NK-92 (cell line): ENCODE results near the gene ARHGEF28.

Source experiments
- DNase-seq: peaks from one replicate; lab custom pipeline; 2025; ENCODE audit not compliant: unreplicated experiment; lab: John Stamatoyannopoulos, UW

ARHGEF28 gene, protein sequence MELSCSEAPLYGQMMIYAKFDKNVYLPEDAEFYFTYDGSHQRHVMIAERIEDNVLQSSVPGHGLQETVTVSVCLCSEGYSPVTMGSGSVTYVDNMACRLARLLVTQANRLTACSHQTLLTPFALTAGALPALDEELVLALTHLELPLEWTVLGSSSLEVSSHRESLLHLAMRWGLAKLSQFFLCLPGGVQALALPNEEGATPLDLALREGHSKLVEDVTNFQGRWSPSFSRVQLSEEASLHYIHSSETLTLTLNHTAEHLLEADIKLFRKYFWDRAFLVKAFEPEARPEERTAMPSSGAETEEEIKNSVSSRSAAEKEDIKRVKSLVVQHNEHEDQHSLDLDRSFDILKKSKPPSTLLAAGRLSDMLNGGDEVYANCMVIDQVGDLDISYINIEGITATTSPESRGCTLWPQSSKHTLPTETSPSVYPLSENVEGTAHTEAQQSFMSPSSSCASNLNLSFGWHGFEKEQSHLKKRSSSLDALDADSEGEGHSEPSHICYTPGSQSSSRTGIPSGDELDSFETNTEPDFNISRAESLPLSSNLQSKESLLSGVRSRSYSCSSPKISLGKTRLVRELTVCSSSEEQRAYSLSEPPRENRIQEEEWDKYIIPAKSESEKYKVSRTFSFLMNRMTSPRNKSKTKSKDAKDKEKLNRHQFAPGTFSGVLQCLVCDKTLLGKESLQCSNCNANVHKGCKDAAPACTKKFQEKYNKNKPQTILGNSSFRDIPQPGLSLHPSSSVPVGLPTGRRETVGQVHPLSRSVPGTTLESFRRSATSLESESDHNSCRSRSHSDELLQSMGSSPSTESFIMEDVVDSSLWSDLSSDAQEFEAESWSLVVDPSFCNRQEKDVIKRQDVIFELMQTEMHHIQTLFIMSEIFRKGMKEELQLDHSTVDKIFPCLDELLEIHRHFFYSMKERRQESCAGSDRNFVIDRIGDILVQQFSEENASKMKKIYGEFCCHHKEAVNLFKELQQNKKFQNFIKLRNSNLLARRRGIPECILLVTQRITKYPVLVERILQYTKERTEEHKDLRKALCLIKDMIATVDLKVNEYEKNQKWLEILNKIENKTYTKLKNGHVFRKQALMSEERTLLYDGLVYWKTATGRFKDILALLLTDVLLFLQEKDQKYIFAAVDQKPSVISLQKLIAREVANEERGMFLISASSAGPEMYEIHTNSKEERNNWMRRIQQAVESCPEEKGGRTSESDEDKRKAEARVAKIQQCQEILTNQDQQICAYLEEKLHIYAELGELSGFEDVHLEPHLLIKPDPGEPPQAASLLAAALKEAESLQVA (N-terminal part only)

DNA sequence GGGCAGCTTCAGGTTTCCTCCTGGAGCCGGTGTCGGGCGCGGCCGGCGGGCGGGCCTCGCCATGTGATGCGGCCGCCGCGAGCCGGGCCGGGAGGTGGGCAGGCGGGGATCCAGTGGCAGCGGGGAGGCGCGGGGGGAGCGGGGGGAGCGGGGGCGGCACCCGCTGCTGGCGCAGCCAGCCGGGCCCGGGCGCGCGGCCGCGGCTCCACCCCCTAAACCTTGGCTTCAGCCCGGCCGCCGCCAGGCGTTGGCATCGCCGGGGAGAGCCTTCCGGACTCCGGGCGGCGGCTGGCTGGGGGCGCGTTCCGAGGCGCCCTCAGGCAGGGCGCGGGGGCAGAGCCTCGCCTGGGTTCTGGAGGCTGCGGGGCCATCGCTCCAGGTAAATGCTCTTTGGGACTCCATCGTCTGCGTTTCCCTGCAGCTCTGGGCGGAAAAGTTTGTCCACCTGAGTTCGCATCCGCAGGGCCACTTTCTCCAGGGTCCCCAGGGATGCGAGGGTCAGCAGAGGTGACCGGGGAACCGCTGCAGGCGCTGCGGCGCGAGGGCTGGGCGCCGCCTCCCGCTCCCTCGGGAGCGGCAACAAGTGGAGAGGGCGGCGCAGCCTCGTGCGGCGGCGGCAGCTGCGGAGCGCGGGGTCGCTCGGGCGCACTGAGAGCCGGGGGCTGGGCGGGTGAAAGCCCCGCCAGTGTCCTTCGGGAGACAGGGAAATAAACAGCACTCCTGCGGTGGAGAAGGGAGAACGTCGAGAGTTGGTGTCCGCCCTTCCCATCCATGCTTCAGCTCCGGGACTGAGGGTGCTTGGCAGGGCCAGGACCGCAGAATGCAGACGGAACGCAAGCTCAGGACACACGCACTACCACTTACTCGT lies at the start of gene ARHGEF28:
TSS of gene ARHGEF28 (plus strand) at position 253 of the 868 bp plus-strand sequence. CDS start 58,656 bp downstream, outside the sequence.
- DNase-seq = no peak

DNA sequence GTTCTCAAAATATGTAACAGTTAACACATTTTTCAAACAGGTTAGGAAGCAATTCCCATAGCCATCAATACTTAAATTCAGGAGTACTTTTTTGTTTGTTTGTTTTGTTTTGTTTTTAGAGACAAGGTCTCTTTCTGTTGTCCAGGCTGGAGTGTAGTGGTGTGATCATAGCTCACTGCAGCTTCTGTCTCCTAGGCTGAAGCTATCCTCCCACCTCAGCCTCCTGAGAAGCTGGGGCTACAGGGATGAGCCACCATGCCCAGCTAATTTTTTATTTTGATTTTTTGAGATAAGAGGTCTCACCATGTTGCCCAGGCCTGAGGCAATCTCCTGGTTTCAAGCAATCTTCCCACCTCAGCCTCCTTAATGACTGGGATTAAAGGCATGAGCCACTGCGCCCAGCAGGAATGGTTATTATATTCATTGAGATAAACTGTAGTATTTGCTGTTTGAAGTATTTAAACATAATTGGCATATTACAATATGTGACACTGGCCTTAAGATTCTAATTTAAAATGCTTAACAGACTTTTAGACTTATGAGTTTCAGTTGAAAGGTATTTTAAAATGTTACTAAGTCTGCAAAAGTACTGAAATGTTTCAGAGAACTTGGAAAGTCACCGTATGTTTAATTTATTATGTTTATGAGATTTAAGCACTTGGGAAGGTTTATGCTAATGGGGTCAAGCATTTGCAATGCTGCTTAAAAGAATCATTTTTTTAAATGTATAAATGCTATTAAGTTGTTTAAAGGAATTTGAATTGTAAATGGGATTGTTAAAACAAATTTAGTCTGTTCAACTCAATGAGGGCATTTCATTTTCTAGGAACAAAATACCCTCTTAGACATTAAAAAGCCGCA lies 43.5 kb upstream of the ARHGEF28 start:
- DNase-seq = no peak

DNA sequence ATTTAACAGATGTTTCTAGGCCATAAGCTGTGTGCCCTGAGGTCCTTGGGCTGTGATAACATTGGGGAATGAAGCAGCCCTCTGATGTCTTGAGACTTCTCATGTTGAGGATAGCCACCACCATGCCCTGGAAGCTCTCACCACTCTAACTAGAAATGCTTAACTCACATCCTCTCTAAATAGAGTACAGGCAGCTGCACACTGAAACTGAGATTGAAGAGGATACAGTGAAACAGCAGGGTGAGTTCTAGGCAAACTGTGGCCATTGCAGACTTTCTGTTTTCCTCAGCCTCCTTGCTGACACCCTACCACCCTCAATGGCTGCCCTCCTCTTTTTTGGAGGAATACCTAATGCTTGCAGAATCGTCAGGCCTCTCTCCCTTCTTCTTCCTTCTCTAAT lies 38.1 kb upstream of the ARHGEF28 start:
- DNase-seq = no peak

DNA sequence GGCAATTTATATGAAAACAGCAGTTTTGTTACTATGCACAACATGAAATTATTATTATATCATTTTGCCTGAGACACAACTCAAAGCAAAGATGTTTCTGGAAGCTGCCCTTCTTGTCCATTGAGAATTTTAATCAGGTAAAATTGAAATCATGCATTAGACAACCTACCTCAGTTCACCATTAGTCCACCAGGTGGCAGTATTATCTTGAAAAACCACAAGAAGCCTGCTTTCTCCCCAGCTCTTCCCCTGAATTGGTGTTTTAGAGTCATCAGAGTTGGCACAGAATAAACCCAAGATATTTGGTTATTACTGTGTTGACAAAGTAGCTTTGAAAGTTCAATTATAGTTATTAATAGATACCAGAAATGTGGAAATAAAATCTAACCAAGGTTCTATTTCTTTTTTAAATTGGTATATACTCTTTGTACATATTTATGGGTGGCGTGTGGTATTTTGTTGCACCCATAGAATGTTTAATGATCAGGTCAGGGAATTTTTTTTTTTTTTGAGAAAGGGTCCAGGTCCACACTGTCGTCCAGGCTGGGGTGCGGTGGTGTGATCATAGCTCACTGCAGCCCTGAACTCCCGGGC lies 34.8 kb upstream of the ARHGEF28 start:
- DNase-seq = no peak

DNA sequence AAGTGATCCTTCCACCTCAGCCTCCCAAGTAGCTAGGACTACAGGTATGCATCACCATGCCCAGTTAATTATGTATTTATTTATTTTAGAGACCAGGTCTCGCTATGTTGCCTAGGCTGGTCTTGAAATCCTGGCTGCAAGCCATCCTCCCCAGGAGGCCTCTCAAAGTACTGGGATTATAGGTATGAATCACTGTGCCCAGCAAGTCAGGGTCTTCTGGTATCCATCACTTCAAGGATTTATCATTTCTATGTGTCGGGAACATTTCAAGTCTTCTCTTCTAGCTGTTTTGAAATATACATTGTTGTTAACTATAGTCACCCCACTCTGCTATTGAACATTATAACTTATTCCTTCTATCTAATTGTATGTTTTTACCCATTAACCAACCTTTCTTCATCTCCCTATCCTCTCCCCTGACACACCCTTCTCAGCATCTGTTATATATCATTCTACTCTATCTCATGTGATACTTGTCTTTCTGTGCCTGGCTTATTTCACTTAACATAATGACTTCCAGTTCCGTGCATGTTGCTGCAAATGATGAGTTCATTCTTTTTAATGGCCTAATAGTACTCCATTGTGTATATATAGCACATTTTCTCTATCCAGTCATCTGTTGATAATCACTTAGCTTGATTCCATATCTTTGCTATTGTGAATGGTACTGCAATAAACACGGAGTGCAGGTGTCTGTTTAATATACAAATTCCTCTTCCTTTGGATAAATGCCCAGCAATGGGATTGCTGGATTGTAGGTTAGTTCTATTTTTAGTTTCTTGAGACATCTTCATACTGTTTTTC lies 34.1 kb upstream of the ARHGEF28 start:
- DNase-seq = no peak

DNA sequence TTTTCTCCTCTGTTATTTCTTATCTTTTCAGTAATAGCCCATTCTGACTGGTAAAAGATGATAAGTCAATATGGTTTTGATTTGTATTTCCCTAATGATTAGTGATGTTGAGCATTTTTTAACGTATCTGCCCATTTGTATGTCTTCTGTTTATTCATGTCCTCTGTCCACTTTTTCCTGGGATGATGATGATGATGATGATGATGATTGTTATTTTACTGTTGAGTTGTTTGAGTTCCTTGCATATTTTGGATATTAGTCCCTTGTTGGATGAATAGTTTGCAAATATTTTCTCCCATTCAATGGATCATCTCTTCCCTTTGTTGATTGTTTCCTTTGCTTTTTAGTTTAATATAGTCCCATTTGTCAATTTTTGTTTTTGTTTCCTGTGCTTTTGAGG lies 33.4 kb upstream of the ARHGEF28 start:
- DNase-seq = no peak

DNA sequence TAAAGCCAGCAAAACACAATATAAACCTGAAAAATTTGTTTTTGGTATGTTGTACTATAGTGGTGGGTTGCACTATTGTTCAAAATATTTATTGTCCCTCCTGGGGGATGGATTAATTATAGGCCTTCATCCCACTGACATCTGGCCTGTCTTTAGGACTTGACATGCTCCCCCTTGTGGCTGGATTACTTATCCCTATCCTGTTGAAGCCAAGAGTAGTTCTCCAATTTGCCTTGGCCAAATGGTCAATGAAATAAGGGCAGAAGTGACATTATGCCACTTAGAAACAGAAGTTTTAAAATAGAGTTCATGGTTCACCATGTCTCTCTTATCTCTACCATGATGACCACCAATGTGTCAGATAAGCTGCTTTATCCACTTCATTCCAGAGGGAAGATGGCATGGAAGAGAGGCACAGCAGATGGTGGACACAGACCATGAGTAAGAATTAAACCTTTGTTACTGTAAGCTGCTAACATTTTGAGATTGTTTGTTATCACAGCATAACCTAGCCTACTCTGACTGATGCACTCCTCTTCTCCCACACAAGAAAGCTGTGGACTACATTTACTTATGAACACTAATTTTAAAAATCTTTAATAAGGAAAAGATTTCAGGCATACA lies 29.2 kb upstream of the ARHGEF28 start:
- no peak for DNase-seq

DNA sequence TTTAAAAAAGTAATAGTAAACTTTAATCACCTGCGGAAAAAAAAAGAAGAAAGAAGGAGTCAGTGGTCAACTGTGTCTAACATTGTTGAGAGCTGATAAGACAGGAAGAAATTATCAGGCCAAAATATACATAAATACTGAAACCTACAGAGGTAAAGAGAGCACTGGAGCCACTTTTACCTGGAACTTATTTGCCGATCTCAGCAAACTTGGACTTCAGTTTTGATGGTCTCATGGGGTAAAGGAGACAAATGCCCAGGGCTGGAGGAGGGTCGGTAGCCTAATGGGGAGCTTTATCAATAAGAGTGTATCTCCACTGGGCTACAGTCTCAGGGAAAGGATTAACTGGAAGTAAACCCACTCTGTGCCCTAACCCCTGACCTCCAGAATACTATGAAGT lies 26.6 kb upstream of the ARHGEF28 start:
- DNase-seq = no peak

DNA sequence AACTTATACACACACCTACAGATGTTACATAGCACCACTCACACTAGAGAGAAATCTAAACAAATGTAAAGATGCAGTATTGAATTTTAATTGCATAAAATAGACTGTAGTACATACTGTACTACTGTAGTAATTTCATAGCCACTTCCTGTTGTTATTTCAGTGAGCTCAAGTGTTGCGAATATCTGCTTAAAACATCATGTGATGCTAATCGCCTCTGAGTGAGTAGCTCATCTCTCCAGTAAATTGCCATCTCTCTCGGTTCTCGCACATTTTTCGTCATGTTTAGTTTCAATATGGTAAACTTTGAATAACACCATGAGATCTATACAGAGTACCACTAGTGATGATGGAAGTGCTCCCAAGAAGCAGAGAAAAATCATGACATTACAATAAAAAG lies 22.0 kb upstream of the ARHGEF28 start:
- no peak for DNase-seq

DNA sequence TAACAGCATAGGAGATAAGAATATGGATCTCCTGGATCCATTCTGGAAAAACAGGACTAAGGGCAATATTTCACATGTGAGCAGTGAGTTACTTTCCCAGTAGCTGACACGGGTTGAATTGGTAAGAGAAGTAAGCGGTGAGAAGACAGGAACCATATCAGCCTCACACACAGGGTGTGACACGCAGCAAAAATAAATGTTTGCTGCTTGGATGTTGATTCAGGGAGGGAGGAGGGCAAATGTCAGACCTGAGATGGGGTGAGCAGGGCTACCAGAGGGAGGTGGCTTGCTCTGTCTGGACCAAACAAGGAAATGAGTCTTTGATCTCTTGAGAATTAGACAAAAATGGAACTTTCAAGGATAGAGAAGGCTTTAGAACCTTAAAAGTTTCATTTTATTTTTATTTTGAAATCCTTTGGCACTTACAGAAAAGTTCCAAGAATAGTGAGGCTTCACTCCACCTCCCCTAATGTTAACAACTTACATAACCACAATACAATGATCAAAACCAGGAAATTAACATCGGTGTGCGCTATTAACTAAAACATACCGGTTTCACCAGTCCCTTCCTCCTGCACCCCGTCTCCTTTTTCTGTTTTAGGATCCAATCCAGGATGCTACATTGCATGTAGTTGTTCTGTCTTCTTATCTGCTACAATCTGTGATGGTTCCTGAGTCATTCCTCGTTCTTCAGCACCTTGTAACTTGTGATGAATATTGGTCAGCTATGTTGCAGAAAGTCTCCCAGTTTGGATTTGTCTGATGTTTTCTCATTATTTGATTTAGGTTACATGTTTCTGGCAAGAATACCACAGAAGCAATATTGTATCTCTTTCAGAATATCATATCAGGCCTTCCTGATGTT lies 20.5 kb upstream of the ARHGEF28 start:
- DNase-seq = no peak

DNA sequence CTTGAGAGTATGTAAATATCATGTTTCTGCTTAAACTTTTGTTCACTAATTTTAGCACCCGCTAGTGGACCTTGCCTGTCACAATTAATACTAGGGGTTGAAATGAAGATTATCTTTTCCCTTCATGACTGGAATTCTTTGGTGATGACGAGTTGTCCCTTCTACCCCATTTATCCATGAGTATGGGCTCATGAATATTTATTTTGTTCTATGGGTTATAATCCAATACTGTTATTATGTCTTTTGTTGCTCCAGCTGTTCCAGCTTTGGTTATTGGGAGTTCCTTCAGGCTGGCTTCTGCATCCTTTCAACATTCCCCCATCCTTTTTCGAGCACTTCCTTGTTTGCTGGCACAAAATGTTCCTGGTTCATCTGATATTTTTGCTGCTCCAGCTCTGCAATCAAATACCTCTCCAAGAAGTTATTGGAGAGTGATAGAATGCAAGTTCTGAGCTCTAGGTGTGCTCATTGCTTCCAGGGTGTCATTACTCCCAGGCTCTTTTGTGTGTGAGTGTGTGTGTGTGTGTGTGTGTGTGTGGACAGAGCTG lies 19.7 kb upstream of the ARHGEF28 start:
- no peak for DNase-seq

DNA sequence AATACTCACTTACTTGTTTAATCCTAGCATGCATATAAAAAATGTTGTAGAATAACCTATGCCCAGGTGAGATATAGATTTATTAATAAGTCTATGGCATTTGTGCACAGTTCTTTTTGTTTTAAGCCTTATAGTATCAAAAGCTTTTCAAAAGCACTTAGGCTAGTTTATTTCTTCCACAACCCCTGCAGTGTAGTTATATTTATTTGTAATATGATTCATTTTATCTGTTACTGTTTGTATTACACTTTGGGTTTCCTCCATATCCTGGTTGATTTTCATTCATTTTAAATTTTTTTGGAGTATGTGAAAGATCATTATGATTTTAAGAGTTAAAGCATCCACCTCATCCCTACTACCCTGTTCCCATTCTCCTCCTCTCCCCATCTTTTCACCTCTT lies 18.8 kb upstream of the ARHGEF28 start:
- DNase-seq = no peak

DNA sequence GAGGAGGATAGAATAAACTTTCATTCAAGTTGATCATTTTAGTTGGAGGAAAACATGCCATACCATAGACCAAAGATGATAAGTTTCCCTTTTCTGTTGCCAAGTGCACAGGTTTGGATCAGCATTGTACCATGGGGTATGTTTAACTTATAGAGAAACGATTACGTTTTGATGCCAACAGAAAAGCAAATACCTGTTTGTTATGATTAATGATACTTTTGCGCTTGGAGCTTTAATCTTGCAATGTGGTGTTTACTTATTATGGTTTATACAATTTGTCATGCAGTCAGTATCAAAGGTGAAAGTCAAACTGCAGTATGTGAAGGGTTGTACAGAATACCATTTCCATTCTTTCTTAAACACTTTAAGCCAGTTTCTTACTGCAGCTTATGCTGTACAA lies 13.2 kb upstream of the ARHGEF28 start:
- no peak for DNase-seq

DNA sequence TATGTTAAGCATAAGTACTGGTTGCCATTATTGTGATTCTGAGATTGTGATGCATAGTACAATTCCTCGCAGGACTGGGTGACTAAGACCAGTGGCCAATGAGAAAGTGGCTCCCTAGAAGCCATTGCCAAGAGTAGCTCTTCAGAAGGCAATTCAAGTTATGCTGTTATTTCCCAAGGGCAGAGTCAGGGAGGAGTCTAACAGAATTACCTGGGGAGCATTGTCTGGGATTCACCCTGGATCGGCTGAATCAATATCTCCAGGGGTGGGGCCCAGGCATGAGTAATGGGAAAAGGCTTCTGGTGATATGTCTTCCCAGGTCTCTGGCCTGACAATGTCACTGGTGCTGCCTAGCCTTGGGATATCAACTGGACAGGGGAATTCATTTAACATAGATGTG lies 10.9 kb upstream of the ARHGEF28 start:
- no peak for DNase-seq

DNA sequence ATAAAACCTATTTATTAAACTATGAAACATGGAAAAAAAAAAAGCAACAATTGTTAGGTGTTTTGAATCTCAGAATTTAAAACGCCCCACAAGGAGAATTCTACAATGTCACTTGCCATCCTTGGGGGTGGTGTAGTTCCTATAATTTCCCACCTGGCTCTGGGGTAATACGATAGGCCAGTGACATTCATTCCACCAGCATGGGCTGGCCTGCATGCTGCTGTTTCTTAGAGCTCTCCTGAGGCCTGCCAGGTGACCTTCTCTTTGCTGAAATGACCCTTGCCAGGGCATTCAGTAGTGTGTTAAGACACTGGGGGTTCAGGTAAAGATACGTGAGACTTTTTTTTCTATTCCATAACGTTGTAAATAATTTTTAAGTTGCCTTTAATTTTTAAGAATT lies 10.0 kb upstream of the ARHGEF28 start:
- no peak for DNase-seq

DNA sequence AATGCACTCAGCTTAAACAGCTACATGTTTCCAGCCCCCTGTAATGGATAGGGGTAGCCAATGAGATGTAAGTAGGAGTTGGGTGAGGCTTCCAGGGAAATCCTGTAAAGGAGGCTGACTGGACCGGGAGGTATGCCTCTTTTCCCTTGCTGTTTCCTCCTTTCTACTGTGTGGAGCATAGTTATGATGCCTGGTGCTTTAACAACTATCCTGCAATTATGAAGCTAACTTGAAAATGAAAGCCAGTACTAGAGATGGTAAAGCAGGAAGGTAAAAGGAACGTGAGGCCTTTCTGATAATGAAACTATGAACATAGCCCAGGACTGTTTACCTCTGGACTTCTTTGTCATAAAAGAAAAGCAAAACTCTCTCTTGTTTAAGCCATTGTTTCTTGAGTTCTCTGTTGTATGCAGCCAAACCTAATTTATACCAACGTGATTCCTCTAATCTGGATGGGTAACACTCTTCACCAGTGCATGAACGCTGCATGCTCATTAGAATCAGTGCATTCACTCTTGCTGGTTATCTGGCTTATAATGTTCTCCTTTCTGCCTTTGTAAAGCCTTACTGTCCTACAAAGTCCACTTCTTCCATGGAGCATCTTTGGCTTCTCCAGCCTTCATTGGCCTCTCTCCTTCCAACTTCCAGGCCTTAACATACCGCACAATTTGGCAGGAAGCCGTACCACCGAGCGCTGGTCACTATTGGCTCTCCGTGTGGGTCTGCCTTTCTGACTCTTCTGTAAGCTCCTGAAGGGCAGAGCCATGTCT lies 8.3 kb upstream of the ARHGEF28 start:
- DNase-seq = no peak
